ENCODE data around the gene PMS1.

GRCh38 chr2:189900726-189901125 is 116.5 kb downstream of the PMS1 start:
- TF ChIP-seq, protein P1, sequence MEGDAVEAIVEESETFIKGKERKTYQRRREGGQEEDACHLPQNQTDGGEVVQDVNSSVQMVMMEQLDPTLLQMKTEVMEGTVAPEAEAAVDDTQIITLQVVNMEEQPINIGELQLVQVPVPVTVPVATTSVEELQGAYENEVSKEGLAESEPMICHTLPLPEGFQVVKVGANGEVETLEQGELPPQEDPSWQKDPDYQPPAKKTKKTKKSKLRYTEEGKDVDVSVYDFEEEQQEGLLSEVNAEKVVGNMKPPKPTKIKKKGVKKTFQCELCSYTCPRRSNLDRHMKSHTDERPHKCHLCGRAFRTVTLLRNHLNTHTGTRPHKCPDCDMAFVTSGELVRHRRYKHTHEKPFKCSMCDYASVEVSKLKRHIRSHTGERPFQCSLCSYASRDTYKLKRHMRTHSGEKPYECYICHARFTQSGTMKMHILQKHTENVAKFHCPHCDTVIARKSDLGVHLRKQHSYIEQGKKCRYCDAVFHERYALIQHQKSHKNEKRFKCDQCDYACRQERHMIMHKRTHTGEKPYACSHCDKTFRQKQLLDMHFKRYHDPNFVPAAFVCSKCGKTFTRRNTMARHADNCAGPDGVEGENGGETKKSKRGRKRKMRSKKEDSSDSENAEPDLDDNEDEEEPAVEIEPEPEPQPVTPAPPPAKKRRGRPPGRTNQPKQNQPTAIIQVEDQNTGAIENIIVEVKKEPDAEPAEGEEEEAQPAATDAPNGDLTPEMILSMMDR (IDR thresholded peaks at IDR 0.05; ENCODE audit: low read length), result no peak
- TF ChIP-seq EZH2 (IDR thresholded peaks at IDR 0.05; ENCODE audit: borderline replicate concordance, low read length), result no peak

All from OCI-LY1 (cell line).